H9 (cell line): Measurements from ENCODE around the gene NKD1. TPM values are rescaled to one million over a fixed set of nuclear protein-coding genes. Genes with fewer than 3 reads are reported as not detected.

Experiments used
- DNase-seq: peaks from one replicate; pipeline ENCODE4 v3.0.0-alpha.2; 2017
- H2AFZ ChIP-seq: one replicate; pipeline ENCODE4 v1.6.1; 2013; ENCODE audit warnings: mild to moderate bottlenecking, low read length, control low read depth, moderate library complexity
- H2AK5ac ChIP-seq: 2 replicates; pipeline ENCODE4 v1.6.1; 2013; ENCODE audit warnings: low read length, control low read depth, mixed read lengths; ENCODE audit not compliant: insufficient read length
- H2BK120ac ChIP-seq: one replicate; pipeline ENCODE4 v1.6.1; 2013; ENCODE audit warnings: low read depth, mild to moderate bottlenecking, low read length, control low read depth, inconsistent platforms; ENCODE audit not compliant: poor library complexity, severe bottlenecking
- H2BK12ac ChIP-seq: 2 replicates; pipeline ENCODE4 v1.6.1; 2013; ENCODE audit warnings: low read length, control low read depth, mixed read lengths, low read depth; ENCODE audit not compliant: insufficient read length
- H2BK15ac ChIP-seq: 2 replicates; pipeline ENCODE4 v1.6.1; 2013; ENCODE audit warnings: low read depth, low read length, control low read depth
- H2BK20ac ChIP-seq: one replicate; pipeline ENCODE4 v1.6.1; 2013; ENCODE audit warnings: low read depth, mild to moderate bottlenecking, low read length, control low read depth, inconsistent platforms; ENCODE audit not compliant: poor library complexity, severe bottlenecking
- H2BK5ac ChIP-seq: 2 replicates; pipeline ENCODE4 v1.6.1; 2013; ENCODE audit warnings: low read length, control low read depth, mixed read lengths; ENCODE audit not compliant: insufficient read length
- H3K14ac ChIP-seq: 2 replicates; pipeline ENCODE4 v1.6.1; 2013; ENCODE audit warnings: low read length, control low read depth; ENCODE audit not compliant: insufficient read depth
- H3K18ac ChIP-seq: 2 replicates; pipeline ENCODE4 v1.6.1; 2013; ENCODE audit warnings: low read depth, mild to moderate bottlenecking, mixed read lengths, low read length, control low read depth; ENCODE audit not compliant: insufficient read length
- H3K23ac ChIP-seq: 2 replicates; pipeline ENCODE4 v1.6.1; 2013; ENCODE audit warnings: low read length, control low read depth, mixed read lengths, low read depth; ENCODE audit not compliant: insufficient read length
- H3K23me2 ChIP-seq: 2 replicates; pipeline ENCODE4 v1.6.1; 2013; ENCODE audit warnings: low read depth, mild to moderate bottlenecking, mixed read lengths, low read length, control low read depth; ENCODE audit not compliant: insufficient read length, poor library complexity, severe bottlenecking
- H3K27ac ChIP-seq: 2 replicates; pipeline ENCODE4 v1.5.1; 2013; ENCODE audit warnings: low read length, control low read depth, mixed read lengths, low read depth; ENCODE audit not compliant: insufficient read length
- H3K27me3 ChIP-seq: 2 replicates; pipeline ENCODE4 v1.6.1; 2013; ENCODE audit warnings: low read length, control low read depth, inconsistent platforms; ENCODE audit not compliant: insufficient read depth
- H3K4ac ChIP-seq: 2 replicates; pipeline ENCODE4 v1.6.1; 2013; ENCODE audit warnings: low read depth, mild to moderate bottlenecking, control low read depth, inconsistent platforms, low read length, moderate library complexity
- H3K4me1 ChIP-seq: 2 replicates; pipeline ENCODE4 v1.6.1; 2013; ENCODE audit warnings: low read length, control low read depth, inconsistent platforms; ENCODE audit not compliant: insufficient read depth
- H3K4me2 ChIP-seq: 2 replicates; pipeline ENCODE4 v1.6.1; 2013; ENCODE audit warnings: low read length, control low read depth, mixed read lengths; ENCODE audit not compliant: insufficient read length, insufficient read depth
- H3K56ac ChIP-seq: 2 replicates; pipeline ENCODE4 v1.6.1; 2013; ENCODE audit warnings: low read depth, mild to moderate bottlenecking, mixed read lengths, low read length, control low read depth; ENCODE audit not compliant: insufficient read length
- H3K79me1 ChIP-seq: 2 replicates; pipeline ENCODE4 v1.6.1; 2013; ENCODE audit warnings: low read depth, mild to moderate bottlenecking, moderate library complexity, low read length, control low read depth, inconsistent platforms; ENCODE audit not compliant: insufficient read depth, poor library complexity, severe bottlenecking
- H3K79me2 ChIP-seq: 2 replicates; pipeline ENCODE4 v1.6.1; 2013; ENCODE audit warnings: low read length, control low read depth, inconsistent platforms; ENCODE audit not compliant: insufficient read depth
- H3K9ac ChIP-seq: 2 replicates; pipeline ENCODE4 v1.6.1; 2013; ENCODE audit warnings: low read length, control low read depth, mixed read lengths; ENCODE audit not compliant: insufficient read length; ENCODE audit errors: extremely low read depth
- H3K9me3 ChIP-seq: one replicate; pipeline ENCODE4 v1.6.1; 2013; ENCODE audit warnings: low read depth, low read length, inconsistent platforms; ENCODE audit not compliant: control insufficient read depth
- H3T11ph ChIP-seq: one replicate; pipeline ENCODE4 v1.6.1; 2013; ENCODE audit warnings: mild to moderate bottlenecking, low read length, control low read depth, inconsistent platforms
- H4K20me1 ChIP-seq: one replicate; pipeline ENCODE4 v1.6.1; 2013; ENCODE audit not compliant: control insufficient read depth, insufficient read length, insufficient read depth
- H4K5ac ChIP-seq: 2 replicates; pipeline ENCODE4 v1.6.1; 2013; ENCODE audit warnings: low read depth, mild to moderate bottlenecking, mixed read lengths, low read length, control low read depth; ENCODE audit not compliant: insufficient read length
- H4K8ac ChIP-seq: replicated peaks from 2 replicates; pipeline ENCODE4 v1.6.1; 2013; ENCODE audit warnings: low read length, control low read depth, mixed read lengths, low read depth; ENCODE audit not compliant: insufficient read length
- H4K91ac ChIP-seq: 2 replicates; pipeline ENCODE4 v1.6.1; 2013; ENCODE audit warnings: low read depth, mild to moderate bottlenecking, moderate library complexity, mixed read lengths, low read length, control low read depth; ENCODE audit not compliant: insufficient read length
- H3K27ac Mint-ChIP-seq, 3 experiments: 2 replicates in 2 of 3; 3 replicates in 1 of 3; pipeline ENCODE4 v1.8.0; 2020 to 2021; ENCODE audit warnings: mixed read lengths in 3 of 3, mild to moderate bottlenecking in 1 of 3, moderate library complexity in 1 of 3
- H3K27me3 Mint-ChIP-seq: 2 replicates; pipeline ENCODE4 v1.8.0; 2021; ENCODE audit warnings: low read depth, mild to moderate bottlenecking, moderate library complexity, mixed read lengths
- H3K36me3 Mint-ChIP-seq, 3 experiments: 2 replicates in 2 of 3; 3 replicates in 1 of 3; pipeline ENCODE4 v1.8.0; 2020 to 2021; ENCODE audit warnings: low read depth in 3 of 3, mixed read lengths in 3 of 3; ENCODE audit not compliant: insufficient read depth in 1 of 3
- H3K4me1 Mint-ChIP-seq, 2 experiments: 2 replicates each; pipeline ENCODE4 v1.8.0; 2020; ENCODE audit warnings: mixed read lengths in 2 of 2
- H3K4me3 Mint-ChIP-seq, 2 experiments: 2 replicates in 1 of 2; 3 replicates in 1 of 2; pipeline ENCODE4 v1.8.0; 2020 to 2021; ENCODE audit warnings: mild to moderate bottlenecking in 2 of 2, mixed read lengths in 2 of 2, moderate library complexity in 1 of 2
- H3K9me3 Mint-ChIP-seq, 2 experiments: 2 replicates in 1 of 2; 3 replicates in 1 of 2; pipeline ENCODE4 v1.8.0; 2020; ENCODE audit warnings: mild to moderate bottlenecking in 2 of 2, mixed read lengths in 2 of 2, moderate library complexity in 1 of 2
- WGBS: extraction: QIAGEN DNeasy Blood & Tissue Kit; methylation state at CpG from one replicate; pipeline ENCODE4 v1.1.7; 2013; ENCODE audit warnings: missing lambda C conversion rate, low lambda C conversion rate, mixed read lengths; ENCODE audit not compliant: insufficient read length; ENCODE audit errors: extremely low coverage; 5-methylcytosine and 5-hydroxymethylcytosine counted together
- total RNA-seq: library from RNA; stranded (reverse); gene quantifications from 2 replicates; pipeline ENCODE4 v1.2.1, GENCODE V29; 2021
- TF ChIP-seq, protein P1 (sequence below): fragments of 200-600 bp; sonication (generic); conservative IDR thresholded peaks from 3 replicates; pipeline ENCODE4 v1.8.0; 2021; ENCODE audit warnings: antibody characterized with exemption, mild to moderate bottlenecking

The NKD1 gene
- total RNA-seq, 1 experiment from 2014 or later: 1.9 TPM

DNA sequence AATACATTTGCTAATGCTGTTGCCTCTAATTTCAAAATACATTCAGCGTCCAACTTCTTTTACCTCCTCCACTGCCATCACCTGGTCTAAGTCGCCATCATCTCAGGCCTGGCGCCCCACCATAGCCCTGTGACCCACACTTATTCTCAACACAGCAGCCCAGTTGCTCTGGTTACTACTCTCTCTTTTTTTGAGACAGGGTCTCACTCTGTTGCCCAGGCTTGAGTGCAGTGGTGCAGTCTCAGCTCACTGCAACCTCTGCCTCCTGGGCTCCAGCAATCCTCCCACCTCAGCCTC is 7.5 kb upstream of the NKD1 start:
- Histone ChIP-seq H3K9ac (no peak overlapping the region), H3K4me1 (no peaks in the 10 kb centered on the region), H2BK120ac (no peak overlapping the region), H2BK5ac (no peak overlapping the region), H3T11ph (no peak overlapping the region), H3K79me1 (no peaks in the 10 kb centered on the region), H2BK15ac (no peak overlapping the region), H2AK5ac (no peak overlapping the region), H3K56ac (no peak overlapping the region), H3K14ac (no peak overlapping the region), H3K23ac (no peak overlapping the region), H3K18ac (no peak overlapping the region), H4K20me1 (no peaks in the 10 kb centered on the region), H4K5ac (no peak overlapping the region), H3K79me2 (no peaks in the 10 kb centered on the region), H3K23me2 (no peaks in the 10 kb centered on the region), H3K27ac (no peak overlapping the region), H3K4ac (no peak overlapping the region), H3K9me3 (no peaks in the 10 kb centered on the region), H3K4me2 (no peak overlapping the region), H2AFZ (no peak overlapping the region), H4K8ac (no peak overlapping the region), H4K91ac (no peak overlapping the region), H2BK12ac (no peak overlapping the region), H3K27me3 (no peaks in the 10 kb centered on the region), H2BK20ac (no peak overlapping the region)
- Mint-ChIP-seq H3K4me1 (peaks cover 30 to 39% of the 10 kb centered on the region in 2 experiments), H3K4me3 (no peak overlapping the region), H3K27me3 (peaks cover 57% of the 10 kb centered on the region), H3K36me3 (no peaks in the 10 kb centered on the region), H3K27ac (no peak overlapping the region), H3K9me3 (no peaks in the 10 kb centered on the region; a peak in 1 of 5 replicates)
- TF ChIP-seq, protein P1, sequence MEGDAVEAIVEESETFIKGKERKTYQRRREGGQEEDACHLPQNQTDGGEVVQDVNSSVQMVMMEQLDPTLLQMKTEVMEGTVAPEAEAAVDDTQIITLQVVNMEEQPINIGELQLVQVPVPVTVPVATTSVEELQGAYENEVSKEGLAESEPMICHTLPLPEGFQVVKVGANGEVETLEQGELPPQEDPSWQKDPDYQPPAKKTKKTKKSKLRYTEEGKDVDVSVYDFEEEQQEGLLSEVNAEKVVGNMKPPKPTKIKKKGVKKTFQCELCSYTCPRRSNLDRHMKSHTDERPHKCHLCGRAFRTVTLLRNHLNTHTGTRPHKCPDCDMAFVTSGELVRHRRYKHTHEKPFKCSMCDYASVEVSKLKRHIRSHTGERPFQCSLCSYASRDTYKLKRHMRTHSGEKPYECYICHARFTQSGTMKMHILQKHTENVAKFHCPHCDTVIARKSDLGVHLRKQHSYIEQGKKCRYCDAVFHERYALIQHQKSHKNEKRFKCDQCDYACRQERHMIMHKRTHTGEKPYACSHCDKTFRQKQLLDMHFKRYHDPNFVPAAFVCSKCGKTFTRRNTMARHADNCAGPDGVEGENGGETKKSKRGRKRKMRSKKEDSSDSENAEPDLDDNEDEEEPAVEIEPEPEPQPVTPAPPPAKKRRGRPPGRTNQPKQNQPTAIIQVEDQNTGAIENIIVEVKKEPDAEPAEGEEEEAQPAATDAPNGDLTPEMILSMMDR: no peak
- no CpG with 5 or more reads among the region's 3 CpGs for WGBS
- DNase-seq: no peak
